BJ (cell line): Measurements from ENCODE around the gene MYO1A. TPM values are rescaled to one million over a fixed set of nuclear protein-coding genes. Genes with fewer than 3 reads are reported as not detected.

Experiments
- CTCF ChIA-PET: fragments of 350-600 bp; formaldehyde crosslinking; extraction: SDS; loops from one replicate; lab custom pipeline; 2021; ENCODE audit warnings: antibody characterized with exemption, inconsistent platforms; lab: Yijun Ruan, JAX
- POLR2A ChIA-PET: fragments of 300-600 bp; sonication (Branson Sonifier 250); formaldehyde crosslinking; extraction: SDS; loops from one replicate; lab custom pipeline; 2021; ENCODE audit warnings: antibody characterized with exemption; lab: Charles Lee
- DNase-seq: peaks from one replicate; pipeline ENCODE4 v3.0.0-alpha.2; 2011; ENCODE audit warnings: low read depth
- H3K27me3 ChIP-seq: 2 replicates; pipeline ENCODE4 v1.6.0; 2011; ENCODE audit warnings: low read length; ENCODE audit not compliant: control insufficient read depth, insufficient read depth
- H3K36me3 ChIP-seq: 2 replicates; pipeline ENCODE4 v1.5.1; 2011; ENCODE audit warnings: low read length; ENCODE audit not compliant: control insufficient read depth, insufficient read depth
- H3K4me3 ChIP-seq: 2 replicates; pipeline ENCODE4 v1.5.1; 2011; ENCODE audit warnings: low read depth, mild to moderate bottlenecking, control low read depth, low read length
- polyA minus RNA-seq: library from RNA; depleted of rRNA, polyadenylated mRNA; stranded (reverse); fragments of >200 nt; gene quantifications from 2 replicates; pipeline ENCODE4 v1.2.3, GENCODE V29; 2011; rRNA and poly(A)+ RNA removed
- polyA plus RNA-seq: library from polyadenylated mRNA; depleted of rRNA; stranded (reverse); fragments of >200 nt; gene quantifications from 2 replicates; pipeline ENCODE4 v1.2.3, GENCODE V29; 2011; rRNA removed
- TF ChIP-seq, protein P1 (sequence below): IDR thresholded peaks from 2 replicates; pipeline ENCODE4 v1.5.1; 2011; ENCODE audit warnings: low read depth, mild to moderate bottlenecking, control low read depth, inconsistent platforms, low read length, moderate library complexity; ENCODE audit not compliant: insufficient read depth

Gene MYO1A
- 0.02 and 0.15 TPM in 2 replicates for polyA plus RNA-seq
- 0.21 TPM in 1 of 2 replicates, not detected in the other for polyA minus RNA-seq

- no peaks in the 10 kb centered on the region; the same call in none of the 2 replicates for H3K27me3 ChIP-seq
- TF ChIP-seq, protein P1, sequence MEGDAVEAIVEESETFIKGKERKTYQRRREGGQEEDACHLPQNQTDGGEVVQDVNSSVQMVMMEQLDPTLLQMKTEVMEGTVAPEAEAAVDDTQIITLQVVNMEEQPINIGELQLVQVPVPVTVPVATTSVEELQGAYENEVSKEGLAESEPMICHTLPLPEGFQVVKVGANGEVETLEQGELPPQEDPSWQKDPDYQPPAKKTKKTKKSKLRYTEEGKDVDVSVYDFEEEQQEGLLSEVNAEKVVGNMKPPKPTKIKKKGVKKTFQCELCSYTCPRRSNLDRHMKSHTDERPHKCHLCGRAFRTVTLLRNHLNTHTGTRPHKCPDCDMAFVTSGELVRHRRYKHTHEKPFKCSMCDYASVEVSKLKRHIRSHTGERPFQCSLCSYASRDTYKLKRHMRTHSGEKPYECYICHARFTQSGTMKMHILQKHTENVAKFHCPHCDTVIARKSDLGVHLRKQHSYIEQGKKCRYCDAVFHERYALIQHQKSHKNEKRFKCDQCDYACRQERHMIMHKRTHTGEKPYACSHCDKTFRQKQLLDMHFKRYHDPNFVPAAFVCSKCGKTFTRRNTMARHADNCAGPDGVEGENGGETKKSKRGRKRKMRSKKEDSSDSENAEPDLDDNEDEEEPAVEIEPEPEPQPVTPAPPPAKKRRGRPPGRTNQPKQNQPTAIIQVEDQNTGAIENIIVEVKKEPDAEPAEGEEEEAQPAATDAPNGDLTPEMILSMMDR: no peak
- CTCF ChIA-PET: interaction anchor here (0.9 to 6.0 kb wide), 10 partner anchors 9 to 62 kb away, joined by 3 to 37 read pairs (median 4); partner anchors contain the start of gene STAT6
- POLR2A ChIA-PET: interaction anchor here (0.6 kb wide), 1 partner anchor 41 kb away, joined by 3 read pairs; no protein-coding TSS in a partner anchor
- no peaks in the 10 kb centered on the region for H3K36me3 ChIP-seq
- no peak within 1 kb of the TSS for H3K4me3 ChIP-seq
- no peak for DNase-seq
These were observed at the start of gene MYO1A for GRCh38 chr12:57049890-57050289. TSS of gene MYO1A (minus strand) at chr12:57050129. CDS start at chr12:57048323, 1,806 bp downstream.

GRCh38 chr12:57099047-57099714 is 49.3 kb upstream of the MYO1A start:
- DNase-seq: no peak
- Histone ChIP-seq H3K36me3 (peaks cover 40% of the 10 kb centered on the region), H3K4me3 (no peak overlapping the region), H3K27me3 (no peaks in the 10 kb centered on the region)
- ChIA-PET POLR2A (no interaction called here), CTCF (interaction anchor here (0.8 to 15.6 kb wide), 4 partner anchors 9 to 30 kb away, joined by 3 to 190 read pairs (median 10); partner anchors contain the start of genes NAB2 and STAT6)
- TF ChIP-seq, protein P1: no peak

- no peaks in the 10 kb centered on the region for H3K27me3 ChIP-seq
- ChIA-PET POLR2A (no interaction called here), CTCF (interaction anchor here (0.7 to 15.6 kb wide), 5 partner anchors 10 to 358 kb away, joined by 3 to 190 read pairs (median 7); partner anchors contain the start of genes NAB2 and STAT6)
- DNase-seq: no peak
- TF ChIP-seq, protein P1: no peak
- no peak overlapping the region for H3K4me3 ChIP-seq
- H3K36me3 ChIP-seq: peaks cover 38% of the 10 kb centered on the region
These were observed 48.6 kb upstream of the MYO1A start for GRCh38 chr12:57098546-57098945.

DNA sequence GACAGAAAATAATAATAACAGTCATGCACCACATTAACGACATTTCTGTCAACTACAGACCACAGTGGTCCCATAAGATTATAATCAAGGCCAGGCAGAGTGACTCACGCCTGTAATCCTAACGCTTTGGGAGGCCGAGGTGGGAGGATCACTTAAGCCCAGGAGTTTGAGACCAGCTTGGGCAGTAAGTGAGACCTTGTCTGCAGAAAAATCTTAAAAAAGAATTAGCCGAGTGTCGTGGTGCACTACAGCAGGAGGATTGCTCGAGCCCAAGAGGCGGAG is 47.6 kb upstream of the MYO1A start:
- POLR2A ChIA-PET: no interaction called here
- TF ChIP-seq, protein P1: no peak
- H3K36me3 ChIP-seq: peaks cover 44% of the 10 kb centered on the region
- H3K4me3 ChIP-seq: no peak overlapping the region
- no peak for DNase-seq
- no peaks in the 10 kb centered on the region for H3K27me3 ChIP-seq
- CTCF ChIA-PET: interaction anchor here (1.4 to 15.6 kb wide), 4 partner anchors 10 to 115 kb away, joined by 3 to 190 read pairs (median 10); partner anchors contain the start of genes NAB2 and STAT6

DNA sequence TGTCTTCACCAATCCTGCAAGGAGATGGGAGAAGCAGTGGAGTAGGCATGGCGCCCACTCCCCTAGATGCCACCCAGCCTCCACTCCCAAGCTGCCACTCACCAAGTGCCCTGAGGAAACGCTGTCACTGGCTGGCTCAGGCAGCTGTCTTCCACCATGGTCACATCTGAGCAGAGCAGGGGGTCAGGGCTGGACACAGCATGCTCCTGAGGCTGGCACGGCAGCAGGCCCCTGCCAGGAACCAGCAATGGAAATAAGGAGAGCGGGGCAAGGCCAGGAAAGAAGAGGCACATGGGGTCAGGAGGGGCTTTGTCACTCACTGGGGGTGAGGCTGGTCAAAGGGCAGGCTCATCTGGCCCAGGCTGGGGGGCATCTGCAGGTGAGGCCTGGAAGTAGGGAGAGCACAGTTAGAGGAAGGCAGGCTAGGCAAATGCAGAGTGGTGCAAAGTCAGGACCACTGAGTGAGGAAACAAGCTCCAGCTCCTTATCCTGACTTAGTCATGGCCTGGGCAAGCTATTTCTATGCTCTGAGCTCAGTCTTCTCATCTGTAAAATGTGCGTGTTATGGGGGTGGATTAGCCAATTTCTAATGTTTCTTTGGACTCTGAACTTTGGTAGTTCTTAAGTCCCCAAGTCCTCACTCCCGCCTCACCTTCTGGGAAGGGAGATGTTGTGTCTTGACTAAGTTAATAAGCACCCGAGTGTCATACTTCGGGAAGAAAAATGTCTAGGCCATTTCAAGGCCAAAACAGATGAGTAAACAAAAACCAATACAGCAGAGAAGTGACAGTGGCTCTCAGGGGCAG is 47.0 kb upstream of the MYO1A start:
- H3K27me3 ChIP-seq: no peaks in the 10 kb centered on the region
- ChIA-PET POLR2A (interaction anchor here (0.5 to 0.6 kb wide), 2 partner anchors 28 to 31 kb away, joined by 4 to 6 read pairs; no protein-coding TSS in a partner anchor), CTCF (interaction anchor here (1.4 to 15.6 kb wide), 6 partner anchors 9 to 116 kb away, joined by 3 to 190 read pairs (median 10); partner anchors contain the start of genes NAB2 and STAT6)
- peaks cover 46% of the 10 kb centered on the region for H3K36me3 ChIP-seq
- TF ChIP-seq, protein P1: no peak
- DNase-seq: no peak
- H3K4me3 ChIP-seq: no peak overlapping the region
